Body of pancreas (tissue), 4 donors: ENCODE data around the gene GALNTL6.

Source experiments
- POLR2A ChIP-seq, 3 donors: fragments of 450-650 bp; IDR thresholded peaks; one replicate each; pipeline ENCODE4 v1.6.1; 2016; ENCODE audit warnings: antibody characterized with exemption in 3 of 3, mild to moderate bottlenecking in 2 of 3
- TF ChIP-seq, protein P1 (sequence below), 7 experiments: fragments of 450-650 bp in 4 of 7; fragments of 200-600 bp in 3 of 7; sonication (generic) in 3 of 7; IDR thresholded peaks; one replicate each; pipeline ENCODE4 v1.5.1; 2016 to 2019; ENCODE audit warnings: antibody characterized with exemption in 7 of 7

DNA sequence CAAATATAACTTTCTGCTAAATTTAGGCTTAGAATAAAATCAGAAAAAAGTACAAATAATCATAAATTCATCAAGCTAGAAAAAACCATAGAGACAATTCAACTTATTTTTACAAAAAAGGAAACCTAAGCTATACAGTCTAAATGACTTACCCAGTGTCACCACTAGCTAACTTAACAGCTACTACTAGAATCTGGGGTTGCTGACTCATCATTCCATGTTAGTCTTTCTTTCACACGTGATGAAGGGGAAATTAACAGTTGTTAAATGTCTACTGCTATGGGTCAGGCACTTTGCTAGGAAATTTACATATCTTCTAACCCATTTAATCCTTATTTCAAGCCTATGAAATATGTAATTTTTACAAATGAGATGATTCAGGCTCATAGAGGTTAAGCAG, 1006.1 kb downstream of the GALNTL6 start:
- TF ChIP-seq POLR2A (IDR thresholded peaks at IDR 0.05), result no peak
- TF ChIP-seq, protein P1, sequence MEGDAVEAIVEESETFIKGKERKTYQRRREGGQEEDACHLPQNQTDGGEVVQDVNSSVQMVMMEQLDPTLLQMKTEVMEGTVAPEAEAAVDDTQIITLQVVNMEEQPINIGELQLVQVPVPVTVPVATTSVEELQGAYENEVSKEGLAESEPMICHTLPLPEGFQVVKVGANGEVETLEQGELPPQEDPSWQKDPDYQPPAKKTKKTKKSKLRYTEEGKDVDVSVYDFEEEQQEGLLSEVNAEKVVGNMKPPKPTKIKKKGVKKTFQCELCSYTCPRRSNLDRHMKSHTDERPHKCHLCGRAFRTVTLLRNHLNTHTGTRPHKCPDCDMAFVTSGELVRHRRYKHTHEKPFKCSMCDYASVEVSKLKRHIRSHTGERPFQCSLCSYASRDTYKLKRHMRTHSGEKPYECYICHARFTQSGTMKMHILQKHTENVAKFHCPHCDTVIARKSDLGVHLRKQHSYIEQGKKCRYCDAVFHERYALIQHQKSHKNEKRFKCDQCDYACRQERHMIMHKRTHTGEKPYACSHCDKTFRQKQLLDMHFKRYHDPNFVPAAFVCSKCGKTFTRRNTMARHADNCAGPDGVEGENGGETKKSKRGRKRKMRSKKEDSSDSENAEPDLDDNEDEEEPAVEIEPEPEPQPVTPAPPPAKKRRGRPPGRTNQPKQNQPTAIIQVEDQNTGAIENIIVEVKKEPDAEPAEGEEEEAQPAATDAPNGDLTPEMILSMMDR (IDR thresholded peaks at IDR 0.05), result no peak
